ENCODE data around the gene PRMT1.

DNA sequence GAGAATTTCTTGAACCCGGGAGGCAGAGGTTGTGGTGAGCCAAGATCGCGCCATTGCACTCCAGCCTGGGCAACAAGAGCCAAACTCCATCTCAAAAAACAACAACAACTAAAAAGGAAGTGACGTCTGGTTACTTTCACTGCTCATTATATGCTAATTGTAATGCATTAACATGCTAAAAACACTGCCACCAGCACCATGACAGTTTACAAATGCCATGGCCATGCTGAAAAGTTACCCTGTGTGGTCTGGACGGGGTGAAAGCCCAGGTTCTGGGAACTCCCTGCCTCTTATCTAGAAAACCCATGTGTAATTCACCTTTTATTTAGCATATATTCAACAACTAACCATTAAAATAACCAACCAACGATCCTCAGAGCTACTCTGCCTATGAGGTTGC is 41.9 kb downstream of the PRMT1 start:
- TF ChIP-seq ZFX (IDR thresholded peaks at IDR 0.05; ENCODE audit: borderline replicate concordance) = no peak
- TF ChIP-seq, protein P1, sequence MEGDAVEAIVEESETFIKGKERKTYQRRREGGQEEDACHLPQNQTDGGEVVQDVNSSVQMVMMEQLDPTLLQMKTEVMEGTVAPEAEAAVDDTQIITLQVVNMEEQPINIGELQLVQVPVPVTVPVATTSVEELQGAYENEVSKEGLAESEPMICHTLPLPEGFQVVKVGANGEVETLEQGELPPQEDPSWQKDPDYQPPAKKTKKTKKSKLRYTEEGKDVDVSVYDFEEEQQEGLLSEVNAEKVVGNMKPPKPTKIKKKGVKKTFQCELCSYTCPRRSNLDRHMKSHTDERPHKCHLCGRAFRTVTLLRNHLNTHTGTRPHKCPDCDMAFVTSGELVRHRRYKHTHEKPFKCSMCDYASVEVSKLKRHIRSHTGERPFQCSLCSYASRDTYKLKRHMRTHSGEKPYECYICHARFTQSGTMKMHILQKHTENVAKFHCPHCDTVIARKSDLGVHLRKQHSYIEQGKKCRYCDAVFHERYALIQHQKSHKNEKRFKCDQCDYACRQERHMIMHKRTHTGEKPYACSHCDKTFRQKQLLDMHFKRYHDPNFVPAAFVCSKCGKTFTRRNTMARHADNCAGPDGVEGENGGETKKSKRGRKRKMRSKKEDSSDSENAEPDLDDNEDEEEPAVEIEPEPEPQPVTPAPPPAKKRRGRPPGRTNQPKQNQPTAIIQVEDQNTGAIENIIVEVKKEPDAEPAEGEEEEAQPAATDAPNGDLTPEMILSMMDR (IDR thresholded peaks at IDR 0.05) = no peak

Data from 22Rv1 (cell line).